Measurements from ENCODE around the gene SARDH. TPM values are rescaled to one million over a fixed set of nuclear protein-coding genes. Genes with fewer than 3 reads are reported as not detected.

SARDH gene
- polyA plus RNA-seq, 1 donor: 5.4 TPM

Other genes starting within 250 kb of the SARDH start
- 58.2 TPM for gene MYMK, start 213.4 kb downstream of the SARDH start, polyA plus RNA-seq (ENCODE audit: insufficient read length)
- 4.7 TPM for gene ADAMTSL2, start 203.6 kb downstream of the SARDH start, polyA plus RNA-seq (ENCODE audit: insufficient read length)
- 0.16 TPM for gene FAM163B, start 129.0 kb downstream of the SARDH start, polyA plus RNA-seq (ENCODE audit: insufficient read length)
- 0.72 TPM for gene DBH, start 102.0 kb downstream of the SARDH start, polyA plus RNA-seq (ENCODE audit: insufficient read length)

Measured in forelimb muscle (tissue), 1 donor.